ENCODE results near the gene ZNF319.

- TF ChIP-seq RELA (CRISPR knock-in tag; IDR thresholded peaks at IDR 0.05; ENCODE audit: borderline replicate concordance) (no peak), JUN (CRISPR knock-in tag; IDR thresholded peaks at IDR 0.05) (no peak), IRF2 (CRISPR knock-in tag; IDR thresholded peaks at IDR 0.05; ENCODE audit: borderline replicate concordance, low read depth) (no peak), CTCF (IDR thresholded peaks at IDR 0.05) (no peak), MLX (CRISPR knock-in tag; IDR thresholded peaks at IDR 0.05) (no peak), ATF2 (CRISPR knock-in tag; IDR thresholded peaks at IDR 0.05; ENCODE audit: borderline replicate concordance, low read depth) (no peak), FOXP1 (CRISPR knock-in tag; IDR thresholded peaks at IDR 0.05; ENCODE audit: borderline replicate concordance) (no peak), USF1 (CRISPR knock-in tag; IDR thresholded peaks at IDR 0.05) (no peak), CDX4 (CRISPR knock-in tag; IDR thresholded peaks at IDR 0.05; ENCODE audit: borderline replicate concordance) (no peak)
These were observed 8.4 kb downstream of the ZNF319 start for GRCh38 chr16:57992084-57992483.
